Measurements from ENCODE around the gene SH3RF2. TPM values are rescaled to one million over a fixed set of nuclear protein-coding genes. Genes with fewer than 3 reads are reported as not detected.

Gene SH3RF2
- total and polyA plus RNA-seq, 9 donors, result 0.30 to 6.5 (median 0.81) TPM

DNA sequence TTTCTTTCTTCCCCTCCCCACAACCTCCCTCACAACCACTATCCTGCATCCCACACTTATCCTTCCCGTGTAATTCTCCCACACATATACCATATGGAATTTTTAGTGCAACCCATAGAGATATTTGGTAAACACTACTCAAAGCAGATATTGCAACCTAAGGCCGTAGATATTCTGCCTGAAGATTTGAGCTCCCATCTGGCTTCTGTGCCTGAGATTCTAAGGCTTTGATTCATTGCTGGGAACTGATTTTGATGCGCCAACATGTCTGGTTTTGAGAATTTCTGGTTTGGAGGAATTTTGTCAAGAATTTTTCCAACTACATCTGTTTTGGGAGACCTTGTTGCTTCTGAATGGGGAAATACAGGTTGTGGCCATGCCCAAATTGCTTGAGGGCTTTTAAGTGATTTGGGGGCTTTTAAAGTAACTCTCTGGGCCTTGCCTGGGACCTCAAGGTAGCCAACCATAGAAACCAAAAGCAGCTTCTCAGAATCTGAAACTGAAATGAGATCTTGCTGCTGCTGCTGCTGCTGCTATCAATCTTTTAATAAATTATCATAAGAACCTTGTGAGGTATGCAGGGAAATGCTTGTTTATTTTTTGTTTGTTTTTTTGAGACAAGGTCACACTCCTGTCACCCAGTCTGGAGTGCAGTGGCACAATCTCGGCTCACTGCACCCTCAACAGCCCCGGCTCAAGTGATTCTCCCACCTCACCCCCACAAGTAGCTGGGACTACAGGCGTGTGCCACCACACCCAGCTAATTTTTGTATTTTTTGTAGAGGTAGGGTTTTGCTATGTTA, 132.8 kb downstream of the SH3RF2 start:
- H3K36me3 ChIP-seq, result no peaks in the 10 kb centered on the region
- H3K4me1 ChIP-seq (ENCODE audit: insufficient read depth), result no peaks in the 10 kb centered on the region
- no peak overlapping the region for H3K27ac ChIP-seq
- H3K4me3 ChIP-seq, result no peak overlapping the region
- intact Hi-C loops (cut with DNase I), result no loop called here
- H3K27me3 ChIP-seq, result no peaks in the 10 kb centered on the region
- no peaks in the 10 kb centered on the region for H3K9me3 ChIP-seq
- WGBS, 3 donors, result 70 to 74% (median 71%) methylated on average over 6 of the region's 6 CpGs
- no peak for DNase-seq
- TF ChIP-seq POLR2A (IDR thresholded peaks at IDR 0.05), result no peak
- TF ChIP-seq, protein P1, sequence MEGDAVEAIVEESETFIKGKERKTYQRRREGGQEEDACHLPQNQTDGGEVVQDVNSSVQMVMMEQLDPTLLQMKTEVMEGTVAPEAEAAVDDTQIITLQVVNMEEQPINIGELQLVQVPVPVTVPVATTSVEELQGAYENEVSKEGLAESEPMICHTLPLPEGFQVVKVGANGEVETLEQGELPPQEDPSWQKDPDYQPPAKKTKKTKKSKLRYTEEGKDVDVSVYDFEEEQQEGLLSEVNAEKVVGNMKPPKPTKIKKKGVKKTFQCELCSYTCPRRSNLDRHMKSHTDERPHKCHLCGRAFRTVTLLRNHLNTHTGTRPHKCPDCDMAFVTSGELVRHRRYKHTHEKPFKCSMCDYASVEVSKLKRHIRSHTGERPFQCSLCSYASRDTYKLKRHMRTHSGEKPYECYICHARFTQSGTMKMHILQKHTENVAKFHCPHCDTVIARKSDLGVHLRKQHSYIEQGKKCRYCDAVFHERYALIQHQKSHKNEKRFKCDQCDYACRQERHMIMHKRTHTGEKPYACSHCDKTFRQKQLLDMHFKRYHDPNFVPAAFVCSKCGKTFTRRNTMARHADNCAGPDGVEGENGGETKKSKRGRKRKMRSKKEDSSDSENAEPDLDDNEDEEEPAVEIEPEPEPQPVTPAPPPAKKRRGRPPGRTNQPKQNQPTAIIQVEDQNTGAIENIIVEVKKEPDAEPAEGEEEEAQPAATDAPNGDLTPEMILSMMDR (IDR thresholded peaks at IDR 0.05), result no peak
- TF ChIP-seq EP300 (IDR thresholded peaks at IDR 0.05), result no peak

DNA sequence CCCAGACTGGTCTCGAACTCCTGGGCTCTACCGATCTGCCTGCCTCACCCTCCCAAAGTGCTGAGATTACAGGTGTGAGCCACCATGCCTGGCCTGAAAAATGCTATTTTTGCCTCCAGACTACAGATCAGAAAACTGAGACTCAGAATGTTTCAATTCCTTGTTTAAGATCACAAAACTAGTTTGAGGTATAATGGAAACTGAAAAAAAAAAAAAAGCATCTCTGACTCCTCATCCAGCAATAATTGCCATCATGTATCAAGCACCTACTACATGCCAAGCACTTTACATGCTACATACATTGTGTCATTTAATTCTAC, 133.4 kb downstream of the SH3RF2 start:
- Histone ChIP-seq H3K4me1 (ENCODE audit: insufficient read depth) (no peaks in the 10 kb centered on the region), H3K27me3 (no peaks in the 10 kb centered on the region), H3K36me3 (no peaks in the 10 kb centered on the region), H3K27ac (no peak overlapping the region), H3K4me3 (no peak overlapping the region), H3K9me3 (no peaks in the 10 kb centered on the region)
- 93 to 97% (median 95%) methylated on average over 2 of the region's 2 CpGs for WGBS, 3 donors
- intact Hi-C loops (cut with DNase I), result no loop called here
- DNase-seq, result no peak
- TF ChIP-seq POLR2A (IDR thresholded peaks at IDR 0.05) (no peak), EP300 (IDR thresholded peaks at IDR 0.05) (no peak)
- TF ChIP-seq, protein P1 (IDR thresholded peaks at IDR 0.05), result no peak

DNA sequence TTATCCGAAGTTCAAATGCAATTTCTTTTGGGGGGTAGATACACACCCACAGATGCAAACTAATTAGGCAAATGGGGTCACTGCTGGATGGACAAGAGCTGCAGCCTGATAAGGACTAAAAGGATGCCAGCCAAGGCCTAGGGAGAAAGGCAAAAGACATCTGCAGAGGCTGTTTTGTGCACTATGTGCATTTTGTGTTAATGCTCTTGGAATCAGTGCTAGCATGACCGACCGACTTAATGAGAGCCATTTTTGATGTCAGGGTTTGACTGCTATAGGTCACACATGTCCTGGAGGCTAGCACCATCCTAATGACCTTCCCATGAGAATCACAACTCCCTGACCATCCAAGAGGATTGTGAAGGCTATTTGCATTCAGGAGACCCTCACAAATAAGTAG, 134.4 kb downstream of the SH3RF2 start:
- intact Hi-C loops (cut with DNase I), result no loop called here
- Histone ChIP-seq H3K4me3 (no peak overlapping the region), H3K36me3 (no peaks in the 10 kb centered on the region), H3K27me3 (no peaks in the 10 kb centered on the region), H3K4me1 (ENCODE audit: insufficient read depth) (no peaks in the 10 kb centered on the region), H3K9me3 (no peaks in the 10 kb centered on the region), H3K27ac (no peak overlapping the region)
- TF ChIP-seq POLR2A (IDR thresholded peaks at IDR 0.05), result no peak
- WGBS, 3 donors, result 70 to 76% (median 76%) methylated on average over 3 of the region's 3 CpGs
- no peak for DNase-seq

GRCh38 chr5:146071171-146071570, 134.8 kb downstream of the SH3RF2 start:
- Histone ChIP-seq H3K27me3 (no peaks in the 10 kb centered on the region), H3K9me3 (no peaks in the 10 kb centered on the region), H3K36me3 (no peaks in the 10 kb centered on the region), H3K27ac (no peak overlapping the region), H3K4me3 (no peak overlapping the region), H3K4me1 (ENCODE audit: insufficient read depth) (no peaks in the 10 kb centered on the region)
- TF ChIP-seq EP300 (IDR thresholded peaks at IDR 0.05), result no peak
- no peak for DNase-seq
- 51 to 57% (median 57%) methylated on average over 4 of the region's 4 CpGs for WGBS, 3 donors
- intact Hi-C loops (cut with DNase I), result no loop called here

GRCh38 chr5:146072595-146072994, 136.2 kb downstream of the SH3RF2 start:
- H3K4me3 ChIP-seq, result no peak overlapping the region
- 80 to 90% (median 87%) methylated on average over 2 of the region's 2 CpGs for WGBS, 3 donors
- no peak overlapping the region for H3K27ac ChIP-seq
- H3K9me3 ChIP-seq, result no peaks in the 10 kb centered on the region
- TF ChIP-seq, protein P1 (IDR thresholded peaks at IDR 0.05), result no peak
- TF ChIP-seq POLR2A (IDR thresholded peaks at IDR 0.05) (no peak), EP300 (IDR thresholded peaks at IDR 0.05) (no peak)
- DNase-seq, result no peak
- intact Hi-C loops (cut with DNase I), result no loop called here
- no peaks in the 10 kb centered on the region for H3K36me3 ChIP-seq
- H3K27me3 ChIP-seq, result no peaks in the 10 kb centered on the region
- no peaks in the 10 kb centered on the region for H3K4me1 ChIP-seq (ENCODE audit: insufficient read depth)

Measured in ovary (tissue), 9 donors.